ENCODE data around the gene PFKP.

GRCh38 chr10:3065622-3066021 is 1.7 kb upstream of the PFKP start:
- TF ChIP-seq POLR2AphosphoS5 (IDR thresholded peaks at IDR 0.05; ENCODE audit: low read depth) (no peak), CTCF (IDR thresholded peaks at IDR 0.05; ENCODE audit: insufficient read depth, low read length) (no peak), REST (IDR thresholded peaks at IDR 0.05; ENCODE audit: insufficient replicate concordance, low read depth) (no peak), SPI1 (IDR thresholded peaks at IDR 0.05; ENCODE audit: borderline replicate concordance, low read depth) (no peak)

Data from HL-60 (cell line).